Neural progenitor cell (in vitro differentiated cells): ENCODE results near the gene ZMIZ1. TPM values are rescaled to one million over a fixed set of nuclear protein-coding genes. Genes with fewer than 3 reads are reported as not detected.

Source experiments
- DNase-seq: peaks from one replicate; pipeline ENCODE4 v3.0.0-alpha.2; 2016; ENCODE audit warnings: low spot score
- H2AFZ ChIP-seq: fragments of 200-600 bp; sonication (generic); replicated peaks from 2 replicates; pipeline ENCODE4 v1.6.1; 2016; ENCODE audit warnings: antibody characterized with exemption
- H3F3A ChIP-seq: fragments of 200-600 bp; sonication (generic); 2 replicates; pipeline ENCODE4 v1.6.1; 2016; ENCODE audit warnings: antibody characterized with exemption, low read depth
- H3K27ac ChIP-seq: fragments of 200-600 bp; sonication (generic); 2 replicates; pipeline ENCODE4 v1.5.1; 2016; ENCODE audit warnings: mild to moderate bottlenecking
- H3K27me3 ChIP-seq: fragments of 200-600 bp; sonication (generic); 2 replicates; pipeline ENCODE4 v1.6.1; 2016; ENCODE audit warnings: mild to moderate bottlenecking, moderate library complexity
- H3K36me3 ChIP-seq: fragments of 200-600 bp; sonication (generic); 2 replicates; pipeline ENCODE4 v1.5.1; 2016
- H3K4me1 ChIP-seq: fragments of 200-600 bp; sonication (generic); 2 replicates; pipeline ENCODE4 v1.6.1; 2016; ENCODE audit warnings: mixed run types
- H3K4me2 ChIP-seq: fragments of 200-600 bp; sonication (generic); 2 replicates; pipeline ENCODE4 v1.6.1; 2016
- H3K4me3 ChIP-seq: fragments of 200-600 bp; sonication (generic); 2 replicates; pipeline ENCODE4 v1.5.1; 2016
- H3K79me2 ChIP-seq: fragments of 200-600 bp; sonication (generic); 2 replicates; pipeline ENCODE4 v1.6.1; 2016; ENCODE audit warnings: low read depth
- H3K9ac ChIP-seq: fragments of 200-600 bp; sonication (generic); 2 replicates; pipeline ENCODE4 v1.6.1; 2016
- H3K9me3 ChIP-seq: fragments of 200-600 bp; sonication (generic); 2 replicates; pipeline ENCODE4 v1.5.1; 2016; ENCODE audit warnings: low read depth
- H4K20me1 ChIP-seq: fragments of 200-600 bp; sonication (generic); 2 replicates; pipeline ENCODE4 v1.6.1; 2016; ENCODE audit warnings: low read depth
- H3K27ac Mint-ChIP-seq: 3 replicates; pipeline ENCODE4 v1.8.0; 2021; ENCODE audit warnings: mixed read lengths
- H3K27me3 Mint-ChIP-seq: 2 replicates; pipeline ENCODE4 v1.8.0; 2022; ENCODE audit warnings: low read depth, mild to moderate bottlenecking, inconsistent platforms, moderate library complexity, mixed read lengths; ENCODE audit not compliant: insufficient read depth
- H3K36me3 Mint-ChIP-seq: 3 replicates; pipeline ENCODE4 v1.8.0; 2021; ENCODE audit warnings: mixed read lengths
- H3K4me1 Mint-ChIP-seq: 3 replicates; pipeline ENCODE4 v1.8.0; 2021; ENCODE audit warnings: mixed read lengths
- H3K4me3 Mint-ChIP-seq: 3 replicates; pipeline ENCODE4 v1.8.0; 2021; ENCODE audit warnings: mild to moderate bottlenecking, moderate library complexity, mixed read lengths
- H3K9me3 Mint-ChIP-seq: 3 replicates; pipeline ENCODE4 v1.8.0; 2020; ENCODE audit warnings: mixed read lengths
- EZH2 ChIP-seq: fragments of 200-600 bp; sonication (generic); IDR thresholded peaks from 2 replicates; pipeline ENCODE4 v1.6.1; 2017; ENCODE audit warnings: antibody characterized with exemption, mild to moderate bottlenecking, moderate library complexity
- EZH2phosphoT487 ChIP-seq: fragments of 200-600 bp; sonication (generic); IDR thresholded peaks from 2 replicates; pipeline ENCODE4 v1.6.1; 2017; ENCODE audit warnings: antibody characterized with exemption
- total RNA-seq: library from RNA; depleted of rRNA; stranded (reverse); fragments of >200 nt; gene quantifications from 2 replicates; pipeline ENCODE4 v1.2.3, GENCODE V29; 2015; ENCODE audit warnings: low replicate concordance
- TF ChIP-seq, protein P1 (sequence below): fragments of 200-600 bp; sonication (generic); IDR thresholded peaks from 2 replicates; pipeline ENCODE4 v1.5.1; 2017; ENCODE audit warnings: antibody characterized with exemption, mild to moderate bottlenecking

The ZMIZ1 gene
- total RNA-seq, 1 donor from 2014 or later = 5.8 TPM

DNA sequence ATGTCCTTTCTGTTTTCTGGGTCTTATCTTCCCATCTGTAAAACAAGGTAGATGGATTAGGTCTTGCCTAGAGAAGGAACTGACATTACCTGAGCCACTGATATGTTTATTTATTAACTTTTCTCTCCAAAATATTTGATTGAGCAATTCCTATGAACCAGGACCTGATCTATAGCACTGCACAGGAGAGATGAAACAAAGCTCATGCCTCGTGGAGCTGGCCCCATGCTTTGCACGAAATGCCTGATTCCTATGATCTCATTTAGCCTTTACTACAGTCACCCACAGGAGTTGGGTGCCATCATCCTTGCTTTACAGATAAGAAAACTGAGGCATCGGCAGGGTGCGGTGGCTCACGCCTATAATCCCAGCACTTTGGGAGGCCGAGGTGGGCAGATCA is 48.2 kb upstream of the ZMIZ1 start:
- Mint-ChIP-seq H3K27ac (no peak overlapping the region), H3K36me3 (no peaks in the 10 kb centered on the region), H3K9me3 (peaks cover 4% of the 10 kb centered on the region), H3K4me1 (peaks cover 27% of the 10 kb centered on the region), H3K27me3 (peaks cover 11% of the 10 kb centered on the region), H3K4me3 (no peak overlapping the region)
- no peak for DNase-seq
- H3K4me2 ChIP-seq = no peak overlapping the region
- H3K4me3 ChIP-seq = no peak overlapping the region
- TF ChIP-seq EZH2 = no peak
- TF ChIP-seq EZH2phosphoT487 = no peak
- TF ChIP-seq, protein P1, sequence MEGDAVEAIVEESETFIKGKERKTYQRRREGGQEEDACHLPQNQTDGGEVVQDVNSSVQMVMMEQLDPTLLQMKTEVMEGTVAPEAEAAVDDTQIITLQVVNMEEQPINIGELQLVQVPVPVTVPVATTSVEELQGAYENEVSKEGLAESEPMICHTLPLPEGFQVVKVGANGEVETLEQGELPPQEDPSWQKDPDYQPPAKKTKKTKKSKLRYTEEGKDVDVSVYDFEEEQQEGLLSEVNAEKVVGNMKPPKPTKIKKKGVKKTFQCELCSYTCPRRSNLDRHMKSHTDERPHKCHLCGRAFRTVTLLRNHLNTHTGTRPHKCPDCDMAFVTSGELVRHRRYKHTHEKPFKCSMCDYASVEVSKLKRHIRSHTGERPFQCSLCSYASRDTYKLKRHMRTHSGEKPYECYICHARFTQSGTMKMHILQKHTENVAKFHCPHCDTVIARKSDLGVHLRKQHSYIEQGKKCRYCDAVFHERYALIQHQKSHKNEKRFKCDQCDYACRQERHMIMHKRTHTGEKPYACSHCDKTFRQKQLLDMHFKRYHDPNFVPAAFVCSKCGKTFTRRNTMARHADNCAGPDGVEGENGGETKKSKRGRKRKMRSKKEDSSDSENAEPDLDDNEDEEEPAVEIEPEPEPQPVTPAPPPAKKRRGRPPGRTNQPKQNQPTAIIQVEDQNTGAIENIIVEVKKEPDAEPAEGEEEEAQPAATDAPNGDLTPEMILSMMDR = no peak
- no peak overlapping the region for H2AFZ ChIP-seq
- no peaks in the 10 kb centered on the region for H4K20me1 ChIP-seq
- H3K9ac ChIP-seq = no peak overlapping the region
- no peaks in the 10 kb centered on the region for H3K79me2 ChIP-seq
- peaks cover 4% of the 10 kb centered on the region for H3K4me1 ChIP-seq
- H3F3A ChIP-seq = no peaks in the 10 kb centered on the region
- H3K9me3 ChIP-seq = no peaks in the 10 kb centered on the region
- no peak overlapping the region for H3K27ac ChIP-seq
- H3K36me3 ChIP-seq = no peaks in the 10 kb centered on the region
- no peaks in the 10 kb centered on the region for H3K27me3 ChIP-seq

- H3K4me2 ChIP-seq = no peak overlapping the region
- Mint-ChIP-seq H3K4me3 (no peak overlapping the region), H3K9me3 (peaks cover 4% of the 10 kb centered on the region), H3K27me3 (peaks cover 9% of the 10 kb centered on the region), H3K27ac (no peak overlapping the region), H3K36me3 (no peaks in the 10 kb centered on the region), H3K4me1 (peaks cover 32% of the 10 kb centered on the region)
- no peak overlapping the region for H2AFZ ChIP-seq
- H3K4me3 ChIP-seq = no peak overlapping the region
- H3K36me3 ChIP-seq = no peaks in the 10 kb centered on the region
- TF ChIP-seq, protein P1 = no peak
- no peak overlapping the region for H3K27ac ChIP-seq
- DNase-seq = no peak
- no peaks in the 10 kb centered on the region for H3F3A ChIP-seq
- no peaks in the 10 kb centered on the region for H3K9me3 ChIP-seq
- H3K4me1 ChIP-seq = peaks cover 4% of the 10 kb centered on the region
- H3K9ac ChIP-seq = no peak overlapping the region
- H4K20me1 ChIP-seq = no peaks in the 10 kb centered on the region
- H3K27me3 ChIP-seq = no peaks in the 10 kb centered on the region
- no peaks in the 10 kb centered on the region for H3K79me2 ChIP-seq
Observed at GRCh38 chr10:79021331-79021907, 47.3 kb upstream of the ZMIZ1 start.

- H3K4me1 Mint-ChIP-seq = peaks cover 37% of the 10 kb centered on the region
- no peak for DNase-seq
- no peak overlapping the region for H2AFZ ChIP-seq
- H3K36me3 ChIP-seq = no peaks in the 10 kb centered on the region
- H3K27ac Mint-ChIP-seq = peak overlapping the region; percentile 32
- no peak overlapping the region for H3K4me3 ChIP-seq
- H3K4me3 Mint-ChIP-seq = no peak overlapping the region
- H3K36me3 Mint-ChIP-seq = no peaks in the 10 kb centered on the region
- TF ChIP-seq, protein P1 = no peak
- no peak for TF ChIP-seq EZH2
- TF ChIP-seq EZH2phosphoT487 = no peak
- H3K9ac ChIP-seq = no peak overlapping the region
- no peaks in the 10 kb centered on the region for H3K79me2 ChIP-seq
- H3K9me3 Mint-ChIP-seq = peaks cover 4% of the 10 kb centered on the region
- H4K20me1 ChIP-seq = no peaks in the 10 kb centered on the region
- no peaks in the 10 kb centered on the region for H3K27me3 ChIP-seq
- no peaks in the 10 kb centered on the region for H3F3A ChIP-seq
- H3K4me2 ChIP-seq = no peak overlapping the region
- H3K4me1 ChIP-seq = peaks cover 4% of the 10 kb centered on the region
- no peaks in the 10 kb centered on the region for H3K9me3 ChIP-seq
- peaks cover 9% of the 10 kb centered on the region for H3K27me3 Mint-ChIP-seq
- no peak overlapping the region for H3K27ac ChIP-seq
Observed at GRCh38 chr10:79021948-79022499, 46.7 kb upstream of the ZMIZ1 start.
